ENCODE measurements around the gene LRG1. TPM values are rescaled to one million over a fixed set of nuclear protein-coding genes. Genes with fewer than 3 reads are reported as not detected.

Gene LRG1
- total RNA-seq, 2 experiments from 2014 or later, result 0.19 to 0.38 TPM

DNA sequence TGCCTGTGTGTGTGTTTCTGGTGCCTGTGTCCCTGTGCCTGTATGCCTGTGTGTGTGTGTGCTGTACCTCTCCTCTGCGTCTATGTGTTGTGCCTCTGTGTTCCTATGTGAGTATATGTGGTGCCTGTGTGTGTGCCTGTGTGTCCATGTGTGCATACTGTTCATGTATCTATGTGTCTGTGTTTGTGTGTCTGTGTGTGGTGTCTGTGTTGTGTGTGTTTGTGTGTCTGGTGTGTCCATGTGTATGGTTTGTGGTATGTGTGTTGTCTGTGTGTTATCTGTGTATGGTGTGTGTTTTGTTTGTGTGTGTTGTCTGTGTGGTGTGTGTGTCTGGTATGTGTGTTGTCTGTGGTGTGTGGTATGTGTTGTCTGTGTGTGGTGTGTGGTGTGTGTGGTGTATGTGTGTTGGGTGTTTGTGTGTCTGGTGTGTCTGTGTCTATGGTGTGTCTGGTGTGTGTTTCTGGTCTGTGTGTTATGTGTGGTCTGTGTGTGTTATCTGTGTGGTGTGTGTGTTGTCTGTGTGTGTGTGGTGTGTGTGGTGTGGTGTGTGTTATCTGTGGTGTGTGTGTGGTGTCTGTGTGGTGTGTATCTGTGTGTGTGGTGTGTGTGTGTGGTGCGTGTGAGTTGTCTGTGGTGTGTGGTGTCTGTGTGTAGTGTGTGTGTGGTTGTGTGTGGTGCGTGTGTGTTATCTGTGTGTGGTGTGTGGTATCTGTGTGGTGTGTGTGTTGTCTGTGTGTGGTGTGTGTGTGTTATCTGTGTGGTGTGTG lies 47.3 kb downstream of the LRG1 start:
- Mint-ChIP-seq H3K4me1 (no peaks in the 10 kb centered on the region), H3K36me3 (peaks cover 9% of the 10 kb centered on the region), H3K27me3 (no peaks in the 10 kb centered on the region), H3K4me3 (no peak overlapping the region), H3K27ac (no peak overlapping the region), H3K9me3 (no peaks in the 10 kb centered on the region)
- DNase-seq, result no peak

DNA sequence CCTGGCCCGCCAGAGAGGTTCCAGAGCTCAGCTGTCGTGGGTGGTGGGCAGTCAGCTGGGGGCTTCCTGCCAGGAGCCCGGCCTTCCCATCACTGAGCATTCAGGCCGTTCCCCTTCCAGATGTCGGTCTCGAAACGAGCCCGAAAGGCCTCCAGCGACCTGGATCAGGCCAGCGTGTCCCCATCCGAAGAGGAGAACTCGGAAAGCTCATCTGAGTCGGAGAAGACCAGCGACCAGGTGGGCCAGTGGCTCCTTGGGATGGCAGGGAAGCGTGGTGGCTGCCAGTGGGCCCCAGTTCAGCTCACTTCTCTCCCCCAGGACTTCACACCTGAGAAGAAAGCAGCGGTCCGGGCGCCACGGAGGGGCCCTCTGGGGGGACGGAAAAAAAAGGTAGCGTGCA lies 48.4 kb downstream of the LRG1 start:
- Mint-ChIP-seq H3K27ac (no peak overlapping the region), H3K4me3 (no peak overlapping the region), H3K27me3 (no peaks in the 10 kb centered on the region), H3K36me3 (peaks cover 9% of the 10 kb centered on the region), H3K4me1 (no peaks in the 10 kb centered on the region), H3K9me3 (no peaks in the 10 kb centered on the region)
- no peak for DNase-seq

DNA sequence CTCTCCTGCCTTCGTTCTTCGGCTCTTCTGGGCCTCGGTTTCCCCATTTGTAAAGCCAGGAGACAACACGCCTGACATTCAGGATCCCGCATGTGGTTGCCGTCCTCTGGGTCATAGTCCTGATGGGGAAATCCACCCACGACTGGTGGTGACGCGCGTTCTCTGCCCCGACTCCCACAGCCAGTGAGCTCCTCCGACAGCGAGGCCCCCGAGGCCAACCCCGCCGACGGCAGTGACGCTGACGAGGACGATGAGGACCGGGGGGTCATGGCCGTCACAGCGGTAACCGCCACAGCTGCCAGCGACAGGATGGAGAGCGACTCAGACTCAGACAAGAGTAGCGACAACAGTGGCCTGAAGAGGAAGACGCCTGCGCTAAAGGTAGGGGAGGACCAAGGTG lies 51.3 kb downstream of the LRG1 start:
- Mint-ChIP-seq H3K4me3 (no peak overlapping the region), H3K9me3 (no peaks in the 10 kb centered on the region), H3K36me3 (peaks cover 8% of the 10 kb centered on the region), H3K27me3 (no peaks in the 10 kb centered on the region), H3K4me1 (no peaks in the 10 kb centered on the region), H3K27ac (no peak overlapping the region)
- no peak for DNase-seq

DNA sequence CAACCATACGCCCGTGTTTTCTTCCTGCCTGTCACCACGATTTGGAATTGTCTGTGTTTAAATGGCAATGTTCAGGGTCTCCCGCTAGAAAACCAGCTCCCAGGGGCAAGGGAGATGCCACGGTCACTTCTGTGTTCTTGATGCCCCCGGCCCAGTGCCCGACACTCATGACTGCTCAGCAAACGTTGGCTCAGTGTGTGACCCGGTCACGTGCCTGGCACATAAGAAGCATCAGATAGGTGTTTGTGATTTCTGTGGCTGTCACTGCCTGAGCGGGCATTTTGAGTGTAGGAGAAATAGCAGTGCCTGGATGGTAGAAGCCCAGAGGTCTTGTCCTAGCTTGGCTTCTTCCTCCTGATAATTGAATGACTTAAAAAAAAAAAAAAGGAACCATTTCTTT lies 52.3 kb downstream of the LRG1 start:
- Mint-ChIP-seq H3K4me1 (no peaks in the 10 kb centered on the region), H3K27me3 (no peaks in the 10 kb centered on the region), H3K4me3 (no peak overlapping the region), H3K36me3 (peaks cover 10% of the 10 kb centered on the region), H3K27ac (no peak overlapping the region), H3K9me3 (no peaks in the 10 kb centered on the region)
- DNase-seq, result no peak

Other genes starting within 250 kb of the LRG1 start
- 10 to 100 TPM; 12.6 to 14.7 TPM for gene TMIGD2, start 237.6 kb downstream of the LRG1 start, total RNA-seq
- 10 to 100 TPM; 21.0 to 21.3 TPM for gene FSD1, start 235.4 kb downstream of the LRG1 start, total RNA-seq
- gene STAP2, start 201.2 kb downstream of the LRG1 start, total RNA-seq, result 10 to 100 TPM; 12.3 to 13.1 TPM
- gene MPND, start 196.5 kb downstream of the LRG1 start, total RNA-seq, result 10 to 100 TPM; 15.6 to 18.8 TPM
- 10 to 100 TPM; 40.3 to 41.1 TPM for gene SH3GL1, start 139.5 kb downstream of the LRG1 start, total RNA-seq
- gene CHAF1A, start 137.4 kb downstream of the LRG1 start, total RNA-seq, result 10 to 100 TPM; 76.8 to 77.6 TPM
- 10 to 100 TPM; 37.0 to 37.8 TPM for gene UBXN6, start 82.2 kb downstream of the LRG1 start, total RNA-seq
- gene HDGFL2, start 67.7 kb downstream of the LRG1 start, total RNA-seq, result 10 to 100 TPM; 45.5 to 47.0 TPM
- not detected for gene PLIN4, start 21.6 kb downstream of the LRG1 start, total RNA-seq
- gene PLIN5, start 4.8 kb downstream of the LRG1 start, total RNA-seq, result under 1 TPM; 0.32 to 0.56 TPM
- gene SEMA6B, start 19.6 kb upstream of the LRG1 start, total RNA-seq, result not detected
- gene TNFAIP8L1, start 99.5 kb upstream of the LRG1 start, total RNA-seq, result 10 to 100 TPM; 10.7 to 11.3 TPM
- gene MYDGF, start 130.3 kb upstream of the LRG1 start, total RNA-seq, result 10 to 100 TPM; 59.2 to 65.8 TPM
- gene DPP9, start 183.8 kb upstream of the LRG1 start, total RNA-seq, result 10 to 100 TPM; 71.7 to 72.3 TPM